Measurements from ENCODE around the gene RASD1.

DNA sequence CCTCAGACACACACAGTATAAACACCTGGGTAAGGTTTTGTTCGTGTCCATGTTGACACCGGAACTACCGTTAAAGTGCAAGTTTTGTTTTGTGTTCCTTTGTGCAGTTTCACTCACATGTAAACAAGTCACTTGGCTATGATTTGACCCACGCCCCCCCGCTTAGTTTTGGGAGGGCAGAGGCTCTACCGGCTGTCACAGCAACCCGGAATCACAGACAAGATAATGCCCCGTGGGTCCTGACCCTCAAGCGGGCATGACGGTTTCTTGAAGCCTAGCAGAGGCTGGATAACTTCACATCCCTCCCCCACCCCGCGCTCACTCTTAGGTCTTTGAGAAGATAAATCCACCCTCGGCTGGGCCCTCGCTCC is 1.7 kb downstream of the RASD1 start:
- TF ChIP-seq, protein P1, sequence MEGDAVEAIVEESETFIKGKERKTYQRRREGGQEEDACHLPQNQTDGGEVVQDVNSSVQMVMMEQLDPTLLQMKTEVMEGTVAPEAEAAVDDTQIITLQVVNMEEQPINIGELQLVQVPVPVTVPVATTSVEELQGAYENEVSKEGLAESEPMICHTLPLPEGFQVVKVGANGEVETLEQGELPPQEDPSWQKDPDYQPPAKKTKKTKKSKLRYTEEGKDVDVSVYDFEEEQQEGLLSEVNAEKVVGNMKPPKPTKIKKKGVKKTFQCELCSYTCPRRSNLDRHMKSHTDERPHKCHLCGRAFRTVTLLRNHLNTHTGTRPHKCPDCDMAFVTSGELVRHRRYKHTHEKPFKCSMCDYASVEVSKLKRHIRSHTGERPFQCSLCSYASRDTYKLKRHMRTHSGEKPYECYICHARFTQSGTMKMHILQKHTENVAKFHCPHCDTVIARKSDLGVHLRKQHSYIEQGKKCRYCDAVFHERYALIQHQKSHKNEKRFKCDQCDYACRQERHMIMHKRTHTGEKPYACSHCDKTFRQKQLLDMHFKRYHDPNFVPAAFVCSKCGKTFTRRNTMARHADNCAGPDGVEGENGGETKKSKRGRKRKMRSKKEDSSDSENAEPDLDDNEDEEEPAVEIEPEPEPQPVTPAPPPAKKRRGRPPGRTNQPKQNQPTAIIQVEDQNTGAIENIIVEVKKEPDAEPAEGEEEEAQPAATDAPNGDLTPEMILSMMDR (IDR thresholded peaks at IDR 0.05 in 8 of 11, conservative IDR thresholded peaks at IDR 0.05 in 3 of 11) = no peak
- no peak for TF ChIP-seq POLR2AphosphoS5 (IDR thresholded peaks at IDR 0.05)

Data from spleen (tissue), 7 donors.